GM12891 (cell line): ENCODE results near the gene LBHD1.

ENCODE experiments used
- DNase-seq: peaks from one replicate; pipeline ENCODE4 v3.0.0; 2011; ENCODE audit warnings: low spot score; ENCODE audit not compliant: insufficient read length
- FAIRE-seq: peaks from 2 replicates; lab custom pipeline; 2011; peaks lifted over from hg19 to GRCh38; lab: Jason Lieb, UNC
- PAX5 ChIP-seq: IDR thresholded peaks from 2 replicates; pipeline ENCODE4 v1.6.1; 2011; ENCODE audit warnings: low read length, moderate library complexity, mild to moderate bottlenecking; ENCODE audit not compliant: insufficient read depth, severe bottlenecking
- POLR2A ChIP-seq: IDR thresholded peaks from 2 replicates; pipeline ENCODE4 v1.6.1; 2011; ENCODE audit warnings: low read depth, low read length, control low read depth
- POLR2AphosphoS5 ChIP-seq: IDR thresholded peaks from 2 replicates; pipeline ENCODE4 v1.6.1; 2011; ENCODE audit warnings: low read depth, low read length, control low read depth
- POU2F2 ChIP-seq: IDR thresholded peaks from 2 replicates; pipeline ENCODE4 v1.6.1; 2011; ENCODE audit warnings: low read depth, mild to moderate bottlenecking, control low read depth, low read length, moderate library complexity
- SPI1 ChIP-seq: IDR thresholded peaks from 2 replicates; pipeline ENCODE4 v1.6.1; 2011; ENCODE audit warnings: low read depth, low read length, control low read depth
- TAF1 ChIP-seq: IDR thresholded peaks from 2 replicates; pipeline ENCODE4 v1.6.1; 2011; ENCODE audit warnings: low read depth, low read length, control low read depth

LBHD1 gene

GRCh38 chr11:62615521-62615920 is 56.5 kb downstream of the LBHD1 start:
- FAIRE-seq (no peak), DNase-seq (no peak)
- TF ChIP-seq SPI1 (no peak), POLR2A (no peak), PAX5 (no peak), POLR2AphosphoS5 (no peak), POU2F2 (no peak), TAF1 (no peak)

GRCh38 chr11:62614275-62614674 is 57.8 kb downstream of the LBHD1 start:
- DNase-seq (no peak), FAIRE-seq (no peak)
- TF ChIP-seq POLR2AphosphoS5 (no peak), TAF1 (no peak), PAX5 (no peak), POU2F2 (no peak), SPI1 (no peak), POLR2A (no peak)

GRCh38 chr11:62613291-62613778 is 58.7 kb downstream of the LBHD1 start:
- no peak for FAIRE-seq
- DNase-seq = no peak
- TF ChIP-seq POLR2A = no peak
- TF ChIP-seq POLR2AphosphoS5 = 0 out of 2 replicates have a peak, but pooled peaks have one; percentile 34
- TF ChIP-seq PAX5 = no peak
